ENCODE results near the gene CEACAM18. TPM values are rescaled to one million over a fixed set of nuclear protein-coding genes. Genes with fewer than 3 reads are reported as not detected.

The CEACAM18 gene
- total and polyA plus RNA-seq, 2 of the 8 experiments (the other 6 are each of a cell fraction or from before 2014, with no cell fraction given), result not detected

- no peak for TF ChIP-seq CHD7 (IDR thresholded peaks at IDR 0.05; ENCODE audit: insufficient replicate concordance, low read length)
Measured at GRCh38 chr19:51529301-51529700, 51.0 kb downstream of the CEACAM18 start (continued).

All from H1 (cell line).